NCI-H146 treated with DMSO at 0.1 percent for 48 hours (cell line): Measurements from ENCODE around the gene LARGE1.
A peak's percentile ranks its signal among the peaks of the same experiment; 100 is the strongest.

Experiments
- DNase-seq: peaks from one replicate; lab custom pipeline; 2025; ENCODE audit not compliant: unreplicated experiment; lab: John Stamatoyannopoulos, UW

Gene LARGE1

GRCh38 chr22:33920197-33920540 lies at the start of gene LARGE1:
TSS of gene LARGE1 (minus strand) at chr22:33920476.
- DNase-seq = no peak

- DNase-seq = no peak
Measured at GRCh38 chr22:33969045-33969444, 48.8 kb upstream of the LARGE1 start.

- DNase-seq = no peak
Measured at GRCh38 chr22:33964121-33964520, 43.8 kb upstream of the LARGE1 start.

GRCh38 chr22:33962409-33962808 lies 42.1 kb upstream of the LARGE1 start:
- no peak for DNase-seq

- no peak for DNase-seq
Measured at GRCh38 chr22:33958741-33959140, 38.5 kb upstream of the LARGE1 start.

GRCh38 chr22:33957086-33957485 lies 36.8 kb upstream of the LARGE1 start:
- DNase-seq = no peak

GRCh38 chr22:33952776-33953175 lies 32.5 kb upstream of the LARGE1 start:
- DNase-seq = no peak

- DNase-seq = no peak
Measured at GRCh38 chr22:33940741-33941140, 20.5 kb upstream of the LARGE1 start.

- no peak for DNase-seq
Measured at GRCh38 chr22:33932997-33933396, 12.7 kb upstream of the LARGE1 start.

- DNase-seq = no peak
Measured at GRCh38 chr22:33931406-33931805, 11.1 kb upstream of the LARGE1 start.

GRCh38 chr22:33927752-33928151 lies 7.5 kb upstream of the LARGE1 start:
- no peak for DNase-seq

GRCh38 chr22:33925194-33925593 lies 4.9 kb upstream of the LARGE1 start:
- DNase-seq = no peak

- DNase-seq = peak; percentile 48
Measured at GRCh38 chr22:33923660-33924246, 3.5 kb upstream of the LARGE1 start.

- DNase-seq = no peak
Measured at GRCh38 chr22:33923033-33923432, 2.8 kb upstream of the LARGE1 start.

GRCh38 chr22:33922349-33922681 lies 2.0 kb upstream of the LARGE1 start:
- no peak for DNase-seq

- no peak for DNase-seq
Measured at GRCh38 chr22:33921525-33922348, 1.5 kb upstream of the LARGE1 start.

GRCh38 chr22:33920927-33921524 lies 750 bp upstream of the LARGE1 start:
- DNase-seq = peak; percentile 75

GRCh38 chr22:33919391-33920196 lies 682 bp downstream of the LARGE1 start:
- no peak for DNase-seq

- no peak for DNase-seq
Measured at GRCh38 chr22:33918676-33919365, 1.5 kb downstream of the LARGE1 start.

GRCh38 chr22:33917744-33918406 lies 2.4 kb downstream of the LARGE1 start:
- no peak for DNase-seq

- no peak for DNase-seq
Measured at GRCh38 chr22:33914699-33915098, 5.6 kb downstream of the LARGE1 start.
